OCI-LY7 (cell line): Measurements from ENCODE around the gene GP2.

Experiments used
- EZH2phosphoT487 ChIP-seq: fragments of 200-600 bp; sonication (generic); IDR thresholded peaks from 2 replicates; pipeline ENCODE4 v1.6.1; 2018; ENCODE audit warnings: low read depth, borderline replicate concordance, mild to moderate bottlenecking, mixed run types, antibody characterized with exemption, low read length, moderate library complexity, mixed read lengths
- TF ChIP-seq, protein P1 (sequence below): fragments of 200-600 bp; sonication (generic); conservative IDR thresholded peaks from 2 replicates; pipeline ENCODE4 v1.5.1; 2014; ENCODE audit warnings: mild to moderate bottlenecking, antibody characterized with exemption, low read length, moderate library complexity, mixed read lengths

GRCh38 chr16:20336955-20337354 is 9.6 kb upstream of the GP2 start:
- TF ChIP-seq, protein P1, sequence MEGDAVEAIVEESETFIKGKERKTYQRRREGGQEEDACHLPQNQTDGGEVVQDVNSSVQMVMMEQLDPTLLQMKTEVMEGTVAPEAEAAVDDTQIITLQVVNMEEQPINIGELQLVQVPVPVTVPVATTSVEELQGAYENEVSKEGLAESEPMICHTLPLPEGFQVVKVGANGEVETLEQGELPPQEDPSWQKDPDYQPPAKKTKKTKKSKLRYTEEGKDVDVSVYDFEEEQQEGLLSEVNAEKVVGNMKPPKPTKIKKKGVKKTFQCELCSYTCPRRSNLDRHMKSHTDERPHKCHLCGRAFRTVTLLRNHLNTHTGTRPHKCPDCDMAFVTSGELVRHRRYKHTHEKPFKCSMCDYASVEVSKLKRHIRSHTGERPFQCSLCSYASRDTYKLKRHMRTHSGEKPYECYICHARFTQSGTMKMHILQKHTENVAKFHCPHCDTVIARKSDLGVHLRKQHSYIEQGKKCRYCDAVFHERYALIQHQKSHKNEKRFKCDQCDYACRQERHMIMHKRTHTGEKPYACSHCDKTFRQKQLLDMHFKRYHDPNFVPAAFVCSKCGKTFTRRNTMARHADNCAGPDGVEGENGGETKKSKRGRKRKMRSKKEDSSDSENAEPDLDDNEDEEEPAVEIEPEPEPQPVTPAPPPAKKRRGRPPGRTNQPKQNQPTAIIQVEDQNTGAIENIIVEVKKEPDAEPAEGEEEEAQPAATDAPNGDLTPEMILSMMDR: no peak
- no peak for TF ChIP-seq EZH2phosphoT487
